Right atrium auricular region (tissue), 2 donors: ENCODE measurements around the gene KRT14. TPM values are rescaled to one million over a fixed set of nuclear protein-coding genes. Genes with fewer than 3 reads are reported as not detected.

Source experiments
- DNase-seq: peaks from one replicate; pipeline ENCODE4 v3.0.0-alpha.2; 2019; ENCODE audit warnings: low spot score
- H3K27ac ChIP-seq, 2 donors: fragments of 200-600 bp; sonication (generic); 1 replicate in 1 of 2; 2 replicates in 1 of 2; pipeline ENCODE4 v1.5.1; 2016 to 2019
- H3K27me3 ChIP-seq, 2 donors: fragments of 200-600 bp; sonication (generic); one replicate each; pipeline versions ENCODE4 v1.5.1 to v1.6.0; 2017 to 2019
- H3K36me3 ChIP-seq: fragments of 200-600 bp; sonication (generic); one replicate; pipeline ENCODE4 v1.5.1; 2016
- H3K4me1 ChIP-seq, 2 donors: fragments of 200-600 bp; sonication (generic); one replicate each; pipeline versions ENCODE4 v1.5.1 to v1.6.0; 2017 to 2019
- H3K4me3 ChIP-seq, 2 donors: fragments of 200-600 bp; sonication (generic); 1 replicate in 1 of 2; 2 replicates in 1 of 2; pipeline ENCODE4 v1.5.1; 2017 to 2019; ENCODE audit warnings: mild to moderate bottlenecking in 1 of 2, moderate library complexity in 1 of 2
- H3K9me3 ChIP-seq, 2 donors: fragments of 200-600 bp; sonication (generic); one replicate each; pipeline ENCODE4 v1.5.1; 2019
- CTCF ChIP-seq, 2 donors: fragments of 200-600 bp; sonication (generic); IDR thresholded peaks; one replicate each; pipeline ENCODE4 v1.5.1; 2019; ENCODE audit warnings: antibody characterized with exemption in 2 of 2
- total RNA-seq, 2 donors: library from RNA; depleted of rRNA; stranded (reverse); fragments of >200 nt; gene quantifications; one replicate each; pipeline ENCODE4 v1.1.0, GENCODE V29; 2016

The KRT14 gene
- total RNA-seq, 2 donors from 2014 or later: 20.3 TPM; not detected in 1

- no peak overlapping the region for H3K27ac ChIP-seq
- H3K9me3 ChIP-seq: no peaks in the 10 kb centered on the region
- H3K4me1 ChIP-seq: no peaks in the 10 kb centered on the region
- H3K36me3 ChIP-seq: no peaks in the 10 kb centered on the region
- no peak for TF ChIP-seq CTCF (IDR thresholded peaks at IDR 0.05)
- no peak for DNase-seq
- no peaks in the 10 kb centered on the region for H3K27me3 ChIP-seq
- no peak overlapping the region for H3K4me3 ChIP-seq
Measured at GRCh38 chr17:41535764-41536481, 50.8 kb downstream of the KRT14 start.

DNA sequence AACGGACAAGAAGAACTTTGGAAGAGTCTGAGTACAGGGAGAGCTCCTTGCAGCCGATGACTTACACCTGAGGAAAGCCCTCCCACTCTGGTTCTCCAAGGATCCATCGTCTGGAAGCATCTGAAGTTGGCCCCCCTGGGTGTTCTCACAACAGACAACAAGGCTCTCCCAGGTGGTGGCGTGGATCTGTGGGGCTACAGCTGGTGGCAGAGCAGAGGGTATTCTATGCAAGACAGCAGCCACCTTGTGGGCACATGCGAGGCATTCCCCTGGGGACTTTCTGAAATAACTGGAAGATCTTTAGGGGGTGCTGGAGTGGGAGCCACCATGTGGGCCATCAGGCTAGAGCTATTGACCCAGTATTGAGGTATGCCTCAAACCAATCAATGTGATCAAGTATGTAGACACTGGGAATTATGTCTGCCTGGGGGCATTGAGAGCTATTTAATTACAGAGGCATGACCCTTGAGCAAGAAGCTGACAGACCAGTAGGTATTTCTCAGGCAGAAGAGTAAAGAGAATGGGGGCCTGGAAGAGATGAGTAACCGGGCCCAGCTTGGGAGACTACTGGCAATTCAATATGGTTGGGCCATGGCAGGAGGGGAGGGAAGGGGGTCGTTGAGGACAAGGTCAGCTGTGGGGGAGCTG, 51.7 kb downstream of the KRT14 start:
- Histone ChIP-seq H3K4me3 (no peak overlapping the region), H3K27me3 (no peaks in the 10 kb centered on the region), H3K9me3 (no peaks in the 10 kb centered on the region), H3K27ac (no peak overlapping the region), H3K36me3 (no peaks in the 10 kb centered on the region), H3K4me1 (no peaks in the 10 kb centered on the region)
- no peak for TF ChIP-seq CTCF (IDR thresholded peaks at IDR 0.05)
- no peak for DNase-seq

- no peak for TF ChIP-seq CTCF (IDR thresholded peaks at IDR 0.05)
- no peak for DNase-seq
- Histone ChIP-seq H3K4me3 (no peak overlapping the region), H3K4me1 (no peaks in the 10 kb centered on the region), H3K27ac (no peak overlapping the region), H3K36me3 (no peaks in the 10 kb centered on the region), H3K27me3 (no peaks in the 10 kb centered on the region), H3K9me3 (no peaks in the 10 kb centered on the region)
Measured at GRCh38 chr17:41533613-41534012, 53.1 kb downstream of the KRT14 start.

GRCh38 chr17:41532947-41533570, 53.6 kb downstream of the KRT14 start:
- no peak overlapping the region for H3K27ac ChIP-seq
- no peak overlapping the region for H3K4me3 ChIP-seq
- H3K4me1 ChIP-seq: peaks cover 0 to 5% of the 10 kb centered on the region in 2 donors
- no peak for TF ChIP-seq CTCF (IDR thresholded peaks at IDR 0.05)
- no peaks in the 10 kb centered on the region for H3K36me3 ChIP-seq
- peaks cover 2 to 4% of the 10 kb centered on the region in 2 donors for H3K27me3 ChIP-seq
- no peaks in the 10 kb centered on the region for H3K9me3 ChIP-seq
- DNase-seq: no peak

Other genes starting within 250 kb of the KRT14 start
- not detected for gene KRT33A, start 236.1 kb downstream of the KRT14 start, total RNA-seq
- not detected for gene KRT33B, start 217.1 kb downstream of the KRT14 start, total RNA-seq
- not detected for gene KRT34, start 204.6 kb downstream of the KRT14 start, total RNA-seq
- gene KRT31, start 189.3 kb downstream of the KRT14 start, total RNA-seq: not detected
- not detected for gene KRT37, start 162.3 kb downstream of the KRT14 start, total RNA-seq
- gene KRT38, start 145.9 kb downstream of the KRT14 start, total RNA-seq: not detected
- not detected for gene KRT32, start 119.5 kb downstream of the KRT14 start, total RNA-seq
- gene KRT35, start 105.7 kb downstream of the KRT14 start, total RNA-seq: not detected
- gene KRT36, start 97.0 kb downstream of the KRT14 start, total RNA-seq: not detected
- gene KRT13, start 81.3 kb downstream of the KRT14 start, total RNA-seq: not detected
- under 1 TPM in 1 of 2 donors, not detected in 1; 0.47 TPM for gene KRT15, start 68.0 kb downstream of the KRT14 start, total RNA-seq
- gene KRT19, start 58.6 kb downstream of the KRT14 start, total RNA-seq: 100 to 1,000 TPM in 1 of 2 donors, 10 to 100 TPM in 1; 27.8 to 165 TPM
- not detected for gene KRT9, start 14.8 kb downstream of the KRT14 start, total RNA-seq
- gene KRT16, start 25.9 kb upstream of the KRT14 start, total RNA-seq: 1 to 10 TPM in 1 of 2 donors, not detected in 1; 2.2 TPM
- not detected for gene KRT17, start 37.7 kb upstream of the KRT14 start, total RNA-seq
- 100 to 1,000 TPM; 331 to 390 TPM for gene EIF1, start 102.0 kb upstream of the KRT14 start, total RNA-seq
- gene GAST, start 125.4 kb upstream of the KRT14 start, total RNA-seq: not detected
- under 1 TPM in 1 of 2 donors, not detected in 1; 0.08 TPM for gene HAP1, start 147.7 kb upstream of the KRT14 start, total RNA-seq
- gene JUP, start 199.8 kb upstream of the KRT14 start, total RNA-seq: 100 to 1,000 TPM; 234 to 256 TPM
- 10 to 100 TPM; 15.4 to 16.2 TPM for gene P3H4, start 225.1 kb upstream of the KRT14 start, total RNA-seq
- gene FKBP10, start 226.1 kb upstream of the KRT14 start, total RNA-seq: 10 to 100 TPM; 24.7 to 35.1 TPM
- 10 to 100 TPM; 27.1 to 43.3 TPM for gene NT5C3B, start 249.3 kb upstream of the KRT14 start, total RNA-seq